GM12891 (cell line): ENCODE results near the gene TMTC4.
A peak's percentile ranks its signal among the peaks of the same experiment; 100 is the strongest.

Experiments
- DNase-seq: peaks from one replicate; pipeline ENCODE4 v3.0.0; 2011; ENCODE audit warnings: low spot score; ENCODE audit not compliant: insufficient read length
- FAIRE-seq: peaks from 2 replicates; lab custom pipeline; 2011; peaks lifted over from hg19 to GRCh38; lab: Jason Lieb, UNC
- PAX5 ChIP-seq: IDR thresholded peaks from 2 replicates; pipeline ENCODE4 v1.6.1; 2011; ENCODE audit warnings: low read length, moderate library complexity, mild to moderate bottlenecking; ENCODE audit not compliant: insufficient read depth, severe bottlenecking
- POLR2A ChIP-seq: IDR thresholded peaks from 2 replicates; pipeline ENCODE4 v1.6.1; 2011; ENCODE audit warnings: low read depth, low read length, control low read depth
- POLR2AphosphoS5 ChIP-seq: IDR thresholded peaks from 2 replicates; pipeline ENCODE4 v1.6.1; 2011; ENCODE audit warnings: low read depth, low read length, control low read depth
- POU2F2 ChIP-seq: IDR thresholded peaks from 2 replicates; pipeline ENCODE4 v1.6.1; 2011; ENCODE audit warnings: low read depth, mild to moderate bottlenecking, control low read depth, low read length, moderate library complexity
- SPI1 ChIP-seq: IDR thresholded peaks from 2 replicates; pipeline ENCODE4 v1.6.1; 2011; ENCODE audit warnings: low read depth, low read length, control low read depth
- TAF1 ChIP-seq: IDR thresholded peaks from 2 replicates; pipeline ENCODE4 v1.6.1; 2011; ENCODE audit warnings: low read depth, low read length, control low read depth

TMTC4 gene

GRCh38 chr13:100611678-100612492 is 62.7 kb downstream of the TMTC4 start:
- DNase-seq (no peak), FAIRE-seq (peak; percentile 13)
- no peak for TF ChIP-seq SPI1
- no peak for TF ChIP-seq POLR2AphosphoS5
- TF ChIP-seq POLR2A = no peak
- TF ChIP-seq PAX5 = no peak

GRCh38 chr13:100610391-100611347 is 63.9 kb downstream of the TMTC4 start:
- FAIRE-seq = peak; percentile 38
- no peak for DNase-seq
- no peak for TF ChIP-seq PAX5
- no peak for TF ChIP-seq POLR2AphosphoS5
- no peak for TF ChIP-seq POU2F2
- no peak for TF ChIP-seq POLR2A
- TF ChIP-seq SPI1 = peak; percentile 31; the same call in 1 of the 2 replicates
- no peak for TF ChIP-seq TAF1

GRCh38 chr13:100608906-100609305 is 65.7 kb downstream of the TMTC4 start:
- FAIRE-seq = peak; percentile 98
- TF ChIP-seq SPI1 (peak; percentile 23; the same call in 1 of the 2 replicates), POLR2AphosphoS5 (0 out of 2 replicates have a peak, but pooled peaks have one; percentile 27), POLR2A (0 out of 2 replicates have a peak, but pooled peaks have one; percentile 37), PAX5 (no peak), TAF1 (no peak), POU2F2 (0 out of 2 replicates have a peak, but pooled peaks have one; percentile 32)
- DNase-seq = peak; percentile 64

DNA sequence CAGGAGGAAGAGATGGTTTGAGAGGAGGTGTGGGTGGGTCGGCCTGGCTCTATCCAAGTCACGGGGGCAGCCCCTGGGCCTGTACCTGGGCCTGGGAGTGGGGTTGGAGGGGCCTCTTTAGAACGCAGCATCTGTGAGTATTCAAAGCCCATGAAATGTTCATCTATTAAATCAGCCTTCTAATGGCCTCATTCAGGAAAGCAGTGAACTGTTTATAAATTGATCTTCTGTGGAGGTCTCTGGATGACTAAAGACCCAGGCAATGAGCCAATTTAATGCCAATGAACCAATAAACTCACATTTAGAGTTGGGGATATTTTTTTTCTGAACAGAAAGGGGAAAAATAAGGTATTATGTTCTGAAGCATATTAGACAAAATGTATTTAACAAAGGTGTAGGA is 66.1 kb downstream of the TMTC4 start:
- FAIRE-seq = no peak
- DNase-seq = no peak
- TF ChIP-seq POU2F2 (no peak), SPI1 (no peak), TAF1 (no peak), PAX5 (no peak), POLR2AphosphoS5 (no peak), POLR2A (no peak)

DNA sequence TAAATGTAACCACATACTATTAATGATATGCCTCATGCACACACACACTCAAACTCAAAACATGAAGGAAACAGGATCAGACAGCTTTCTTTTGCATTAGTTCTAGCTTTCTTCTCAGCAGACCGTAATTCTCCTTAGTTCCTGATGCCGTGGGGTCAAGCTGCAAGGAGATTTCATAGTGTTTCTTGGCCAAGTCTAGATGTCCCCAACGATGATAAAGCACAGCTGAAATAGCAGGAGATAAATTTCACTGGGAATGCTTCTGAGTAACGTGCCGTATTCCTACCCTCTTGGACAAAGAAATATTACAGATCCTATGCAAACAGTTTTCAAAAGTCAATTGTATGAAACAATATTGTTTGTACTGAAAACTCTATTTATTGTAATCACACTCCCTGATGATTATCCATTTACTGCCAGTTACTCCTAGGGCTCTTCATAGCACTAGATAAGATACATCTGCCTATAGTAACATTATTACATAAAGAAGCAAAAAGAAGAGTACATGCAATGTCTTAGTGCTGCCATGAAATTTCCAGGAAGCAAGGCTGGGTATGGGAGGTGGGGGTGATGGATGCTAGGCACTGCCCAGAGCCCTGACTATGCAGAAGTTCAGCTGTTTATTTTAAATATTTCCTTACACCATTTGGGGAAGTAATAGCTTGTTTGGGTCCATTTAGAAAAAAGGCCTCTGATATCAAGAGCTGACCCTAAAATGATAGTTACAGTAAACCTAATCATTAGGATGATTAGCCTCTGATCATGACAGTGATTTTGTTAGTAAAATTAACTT is 69.5 kb downstream of the TMTC4 start:
- FAIRE-seq = no peak
- TF ChIP-seq POLR2A = no peak
- TF ChIP-seq SPI1 = no peak
- DNase-seq = no peak

- no peak for TF ChIP-seq SPI1
- no peak for TF ChIP-seq POU2F2
- TF ChIP-seq POLR2AphosphoS5 = no peak
- no peak for TF ChIP-seq PAX5
- TF ChIP-seq TAF1 = no peak
- TF ChIP-seq POLR2A = no peak
- DNase-seq (no peak), FAIRE-seq (no peak)
These were observed 72.0 kb downstream of the TMTC4 start for GRCh38 chr13:100602493-100603111.

DNA sequence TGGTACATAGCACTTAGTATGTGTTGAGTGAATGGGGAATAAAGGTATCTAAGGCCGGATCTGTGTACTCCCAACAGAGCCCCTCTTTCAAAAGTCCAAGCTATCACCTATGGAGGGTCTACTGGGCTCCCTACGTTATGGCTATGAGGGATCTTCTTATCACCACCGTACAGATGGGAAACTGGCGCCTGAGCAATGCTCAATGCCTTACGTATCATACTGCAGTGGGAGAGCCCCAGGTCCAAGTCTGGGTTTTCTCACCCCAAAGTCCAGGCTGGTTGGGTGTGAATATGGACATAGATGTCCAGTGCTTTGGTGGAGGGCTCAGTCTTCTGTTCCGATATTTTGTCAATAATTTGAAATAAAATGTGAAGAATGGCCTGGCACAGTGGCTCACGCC is 72.9 kb downstream of the TMTC4 start:
- DNase-seq (no peak), FAIRE-seq (no peak)
- no peak for TF ChIP-seq POLR2A
- no peak for TF ChIP-seq SPI1
- no peak for TF ChIP-seq TAF1
- no peak for TF ChIP-seq PAX5
- no peak for TF ChIP-seq POU2F2
- TF ChIP-seq POLR2AphosphoS5 = no peak

- DNase-seq (no peak), FAIRE-seq (no peak)
- TF ChIP-seq SPI1 (no peak), TAF1 (no peak), PAX5 (no peak), POLR2A (no peak), POLR2AphosphoS5 (no peak)
These were observed 73.7 kb downstream of the TMTC4 start for GRCh38 chr13:100600915-100601314.
